Measurements from ENCODE around the gene TMEM191B.
"Not testable (repeated sequence)": the region's sequence is repeated elsewhere in the genome, so short reads cannot be mapped to it uniquely, and the experiment has no call there.

TMEM191B gene

DNA sequence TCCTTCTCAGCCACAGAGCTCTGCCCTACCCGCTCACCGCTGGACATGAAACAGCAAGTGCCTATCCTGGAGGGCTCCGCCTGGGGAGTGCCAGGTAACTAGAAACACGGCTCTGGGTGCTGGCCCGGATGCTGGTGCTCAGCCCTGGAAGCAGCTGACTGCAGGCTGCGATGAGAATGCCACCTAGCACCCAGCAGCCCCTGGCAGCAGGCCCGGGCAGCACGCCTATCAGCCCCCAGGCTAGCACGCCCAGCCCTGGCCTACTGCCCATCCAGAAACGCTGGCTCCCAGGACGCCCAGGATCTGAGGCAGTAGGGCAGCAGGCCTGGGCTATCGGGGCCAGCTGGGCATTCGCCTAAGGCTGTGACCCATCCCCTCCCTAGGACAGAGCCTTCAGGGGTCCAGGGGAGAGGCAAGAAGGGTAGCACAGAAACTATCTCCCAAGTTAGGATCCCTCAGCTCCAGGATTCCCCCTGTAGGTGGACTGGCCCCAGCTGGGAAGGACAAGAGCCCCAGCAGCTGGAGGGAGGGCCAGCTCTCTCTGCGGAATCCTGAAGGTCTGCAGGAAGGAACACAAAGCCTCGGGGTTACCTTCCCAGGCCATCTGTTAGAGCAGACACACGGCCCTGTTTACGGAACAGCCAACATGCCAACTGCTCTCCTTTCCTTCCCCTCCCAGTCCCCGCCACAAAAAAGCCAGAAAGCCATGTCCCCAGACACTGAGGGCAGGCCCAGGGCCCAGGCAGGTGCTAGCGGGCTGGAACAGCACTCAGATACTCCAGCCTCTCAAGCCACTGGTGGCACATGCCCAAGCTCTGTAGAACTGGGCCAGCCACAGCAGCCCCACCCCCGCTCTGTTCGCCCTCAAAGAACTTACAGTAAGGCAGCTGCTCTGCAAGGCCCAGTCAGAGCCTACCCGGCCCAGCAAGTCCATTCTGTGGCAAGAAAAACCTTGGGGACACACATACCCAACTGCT, 27.0 kb downstream of the TMEM191B start:
- DNase-seq = not testable (repeated sequence)

- DNase-seq = not testable (repeated sequence)
Measured at GRCh38 chr22:18558516-18558915, 30.9 kb downstream of the TMEM191B start.

- DNase-seq = not testable (repeated sequence)
Measured at GRCh38 chr22:18558939-18559338, 31.3 kb downstream of the TMEM191B start.

- DNase-seq = not testable (repeated sequence)
Measured at GRCh38 chr22:18560099-18560974, 32.7 kb downstream of the TMEM191B start.

DNA sequence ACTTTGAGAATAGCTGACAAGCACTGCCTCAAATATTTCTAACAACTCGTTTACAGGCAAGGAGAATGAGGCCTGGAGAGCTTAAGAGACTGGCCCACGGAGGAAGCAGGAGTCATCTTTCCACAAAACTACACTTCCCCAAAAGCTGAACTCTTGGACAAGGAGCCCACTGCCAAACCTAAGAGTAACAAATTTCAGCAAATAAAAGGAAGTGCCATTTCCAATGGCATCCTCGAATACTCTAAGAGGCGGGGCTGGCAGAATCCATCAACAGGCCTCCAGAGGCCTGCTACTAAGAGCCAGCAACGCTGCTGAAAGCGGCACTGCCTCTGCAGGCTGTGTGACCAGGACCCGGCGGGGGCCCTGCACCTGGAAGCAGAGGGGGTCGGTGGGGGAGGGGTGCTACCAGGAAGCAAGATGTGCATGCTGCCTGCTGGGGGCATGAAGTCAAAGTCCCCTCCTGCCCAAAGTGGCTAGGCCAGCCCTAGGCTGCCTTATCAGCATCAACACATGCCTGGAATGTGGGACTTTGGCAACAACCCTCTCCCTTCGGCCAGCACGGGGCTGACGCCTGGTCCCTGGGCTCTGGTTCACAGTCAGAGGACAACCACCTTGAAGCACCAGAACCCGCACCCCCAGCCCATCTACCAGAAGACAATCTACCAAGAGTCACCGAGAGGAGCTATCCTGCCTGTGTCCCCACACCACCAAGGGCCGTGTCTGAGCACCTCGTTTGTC, 43.1 kb downstream of the TMEM191B start:
- not testable (repeated sequence) for DNase-seq

DNA sequence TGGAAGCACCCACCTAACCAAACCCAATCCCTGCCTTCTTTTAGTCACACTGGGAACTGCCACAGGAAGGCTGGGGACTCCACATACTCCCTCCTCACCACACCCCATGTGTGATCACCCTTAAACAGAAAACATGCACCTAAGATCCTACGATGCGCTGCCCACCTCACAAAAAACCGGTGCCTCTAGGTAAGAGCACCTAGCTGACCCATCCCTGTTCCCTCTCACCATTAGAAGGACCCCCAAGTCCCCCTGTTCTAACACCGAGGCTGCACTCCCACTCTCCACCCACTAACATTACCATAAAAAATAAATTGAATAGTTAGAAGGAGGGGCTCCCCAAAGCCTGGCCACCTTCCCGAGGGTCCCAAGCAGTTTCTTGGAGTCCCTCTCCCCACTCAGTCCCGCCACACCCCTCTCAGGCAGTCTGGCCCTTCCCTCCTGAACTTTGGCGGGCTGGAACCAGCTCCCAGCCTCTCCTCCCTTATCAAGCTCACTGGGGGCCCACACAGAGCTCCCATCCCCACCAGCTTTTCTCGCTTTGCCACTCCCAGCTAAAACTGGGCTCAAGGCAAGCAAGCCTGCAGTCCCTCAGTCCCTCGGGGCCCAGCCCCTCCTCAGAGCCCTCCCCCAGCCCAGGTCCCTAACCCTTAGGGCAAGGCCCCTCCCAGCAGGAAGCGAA, 46.0 kb downstream of the TMEM191B start:
- not testable (repeated sequence) for DNase-seq

DNA sequence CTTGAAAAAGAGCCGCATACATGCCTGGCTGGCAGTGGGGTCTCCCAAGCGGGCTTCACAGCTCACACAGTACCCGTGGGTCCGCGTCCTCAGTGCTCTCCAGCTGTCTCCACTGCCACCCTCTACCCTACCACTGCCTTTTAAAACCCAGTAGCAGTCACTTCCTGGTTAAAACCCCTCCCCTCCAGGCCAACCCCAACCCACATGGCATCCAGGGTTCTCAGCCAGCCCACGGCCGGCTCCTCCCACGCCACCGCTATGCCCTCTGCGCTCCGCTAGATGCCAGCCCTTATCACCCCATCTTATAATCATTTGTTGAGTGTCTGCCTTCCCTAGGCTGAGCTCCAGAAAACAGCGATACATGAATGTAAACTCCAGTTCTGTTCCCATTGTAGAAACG, 47.0 kb downstream of the TMEM191B start:
- not testable (repeated sequence) for DNase-seq

DNA sequence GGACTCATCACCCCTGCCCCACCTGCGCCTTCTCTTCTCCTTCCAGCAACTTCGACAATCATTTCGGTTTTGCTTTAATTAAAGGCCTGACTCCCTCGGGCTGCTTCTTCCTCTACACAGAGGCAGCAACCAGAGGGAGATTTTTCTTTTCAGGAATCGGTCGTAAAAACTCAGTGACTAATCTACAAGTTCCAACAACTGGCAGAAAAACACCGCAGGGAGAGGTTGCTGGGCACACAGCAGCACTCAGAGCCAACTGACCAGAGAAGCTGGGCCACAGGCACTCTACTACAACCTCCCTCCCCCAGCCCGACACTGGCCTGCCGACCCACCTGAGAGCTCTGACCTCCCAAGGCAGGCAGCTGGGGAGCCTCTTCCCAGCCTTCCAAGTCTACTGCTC, 48.1 kb downstream of the TMEM191B start:
- not testable (repeated sequence) for DNase-seq

- not testable (repeated sequence) for DNase-seq
Measured at GRCh38 chr22:18577090-18577818, 49.7 kb downstream of the TMEM191B start.

DNA sequence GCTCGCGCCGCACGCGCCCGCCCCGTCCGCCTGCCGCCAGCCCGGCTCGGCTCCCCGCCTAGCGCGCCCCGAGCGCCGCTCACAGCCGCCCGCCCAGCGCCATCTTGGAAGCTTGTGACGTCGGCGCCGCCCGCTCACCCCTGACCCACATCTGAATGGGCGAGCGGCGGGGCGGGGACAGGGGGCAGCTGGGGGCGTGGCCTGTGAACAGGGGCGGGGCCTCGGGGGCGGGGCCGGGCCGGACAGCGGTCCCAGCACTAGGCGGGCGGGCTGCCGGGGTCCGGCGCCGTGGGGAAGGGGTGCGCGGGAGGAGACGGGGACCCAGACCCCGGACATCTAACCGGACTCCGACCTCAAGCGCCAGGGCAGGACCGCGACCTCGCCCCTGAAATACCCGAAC, 50.2 kb downstream of the TMEM191B start:
- DNase-seq = not testable (repeated sequence)
